T-cell (primary cell): ENCODE measurements around the gene SRP68. TPM values are rescaled to one million over a fixed set of nuclear protein-coding genes. Genes with fewer than 3 reads are reported as not detected.
A peak's percentile ranks its signal among the peaks of the same experiment; 100 is the strongest.

Experiments
- ATAC-seq, 4 experiments: fragments of 200-7000 bp in 3 of 4; fragments of 150-1000 bp in 1 of 4; cut with Tn5 transposase; replicated peaks in 1 of 4; 1 replicate in 3 of 4; 2 replicates in 1 of 4; pipeline ENCODE4 v1.10.0; 2021; ENCODE audit warnings: moderate library complexity in 3 of 4, mild to moderate bottlenecking in 2 of 4, moderate number of reproducible peaks in 1 of 4
- CTCF ChIA-PET, 2 donors: fragments of 300-600 bp; sonication (Branson Sonifier 250); formaldehyde crosslinking; loops; one replicate each; lab custom pipeline; 2022; ENCODE audit warnings: antibody characterized with exemption in 2 of 2; lab: Charles Lee
- POLR2A ChIA-PET, 2 donors: fragments of 300-600 bp; sonication (Branson Sonifier 250); formaldehyde crosslinking; loops; one replicate each; lab custom pipeline; 2022; ENCODE audit warnings: antibody characterized with exemption in 2 of 2; lab: Charles Lee
- DNase-seq, 35 experiments: peaks; one replicate each; pipeline versions ENCODE4 v3.0.0 to v3.0.0-alpha.2; 2013 to 2023
- H3K27ac ChIP-seq: one replicate; pipeline ENCODE4 v1.5.1; 2013; ENCODE audit warnings: low read length
- H3K27me3 ChIP-seq, 2 experiments: replicated peaks in 1 of 2; 1 replicate in 1 of 2; 2 replicates in 1 of 2; pipeline versions ENCODE4 v1.6.1 to v1.7.0; 2013; ENCODE audit warnings: low read length in 1 of 2, mixed read lengths in 1 of 2; ENCODE audit not compliant: control insufficient read depth in 2 of 2, insufficient read depth in 2 of 2; ENCODE audit errors: extremely low read depth in 1 of 2
- H3K36me3 ChIP-seq, 2 donors: 1 replicate in 1 of 2; 2 replicates in 1 of 2; pipeline versions ENCODE4 v1.6.1 to v1.7.0; 2013; ENCODE audit warnings: low read length in 1 of 2; ENCODE audit not compliant: control insufficient read depth in 2 of 2, insufficient read depth in 1 of 2; ENCODE audit errors: extremely low read depth in 1 of 2
- H3K4me1 ChIP-seq, 2 experiments: 1 replicate in 1 of 2; 2 replicates in 1 of 2; pipeline versions ENCODE4 v1.6.1 to v1.7.0; 2013; ENCODE audit warnings: low read length in 2 of 2, mixed read lengths in 1 of 2; ENCODE audit not compliant: insufficient read depth in 2 of 2, control insufficient read depth in 1 of 2; ENCODE audit errors: extremely low read depth in 1 of 2
- H3K4me3 ChIP-seq, 2 donors: 1 replicate in 1 of 2; 2 replicates in 1 of 2; pipeline versions ENCODE4 v1.5.1 to v1.7.0; 2013; ENCODE audit warnings: mild to moderate bottlenecking in 2 of 2, low read length in 1 of 2, moderate library complexity in 1 of 2; ENCODE audit not compliant: control insufficient read depth in 1 of 2; ENCODE audit errors: extremely low read depth in 1 of 2
- H3K9me3 ChIP-seq: 2 replicates; pipeline ENCODE4 v1.7.0; 2013
- H3K27ac Mint-ChIP-seq, 2 donors: one replicate each; pipeline ENCODE4 v1.8.0; 2020 to 2021; ENCODE audit warnings: mild to moderate bottlenecking in 2 of 2, mixed read lengths in 2 of 2
- H3K27me3 Mint-ChIP-seq, 2 donors: one replicate each; pipeline ENCODE4 v1.8.0; 2021 to 2022; ENCODE audit warnings: mixed read lengths in 2 of 2
- H3K36me3 Mint-ChIP-seq: one replicate; pipeline ENCODE4 v1.8.0; 2021; ENCODE audit warnings: mixed read lengths
- H3K4me1 Mint-ChIP-seq, 3 donors: one replicate each; pipeline ENCODE4 v1.8.0; 2020 to 2022; ENCODE audit warnings: mixed read lengths in 3 of 3, mild to moderate bottlenecking in 1 of 3
- H3K4me3 Mint-ChIP-seq, 3 donors: one replicate each; pipeline ENCODE4 v1.8.0; 2020 to 2022; ENCODE audit warnings: mild to moderate bottlenecking in 3 of 3, mixed read lengths in 3 of 3, moderate library complexity in 3 of 3
- H3K9me3 Mint-ChIP-seq, 3 donors: one replicate each; pipeline ENCODE4 v1.8.0; 2020 to 2022; ENCODE audit warnings: mixed read lengths in 3 of 3
- WGBS: methylation state at CpG from one replicate; pipeline ENCODE4 v1.1.5; 2013; ENCODE audit warnings: missing lambda C conversion rate; ENCODE audit not compliant: insufficient coverage; 5-methylcytosine and 5-hydroxymethylcytosine counted together
- total RNA-seq, 35 experiments: library from RNA in 6 of 35; stranded (reverse) in 6 of 35; fragments of 120-200 nt in 1 of 35; gene quantifications; one replicate each; pipeline versions ENCODE4 v1.2.1 to v1.2.4 and lab custom pipeline; 2013 to 2026

The SRP68 gene
- total RNA-seq, 5 donors from 2014 or later (not counting 1 experiment from before 2014, with no cell fraction given), result 71.9 to 81.6 (median 78.9) TPM

- no peaks in the 10 kb centered on the region for H3K9me3 Mint-ChIP-seq
- H3K27me3 Mint-ChIP-seq, result no peaks in the 10 kb centered on the region
- H3K9me3 ChIP-seq, result no peaks in the 10 kb centered on the region
- WGBS, result 97% methylated on average over 5 of the region's 6 CpGs
- H3K4me1 ChIP-seq, result peaks cover 6 to 34% of the 10 kb centered on the region in 2 experiments
- H3K4me1 Mint-ChIP-seq, result peaks cover 22 to 28% (median 27%) of the 10 kb centered on the region in 3 donors
- no peak overlapping the region for H3K4me3 ChIP-seq
- H3K27me3 ChIP-seq, result no peaks in the 10 kb centered on the region
- ATAC-seq, result no peak
- POLR2A ChIA-PET, result no interaction called here
- no peak overlapping the region for H3K27ac ChIP-seq
- CTCF ChIA-PET, result no interaction called here
- no peaks in the 10 kb centered on the region for H3K36me3 Mint-ChIP-seq
- no peaks in the 10 kb centered on the region for H3K36me3 ChIP-seq
- no peak for DNase-seq
- no peak overlapping the region for H3K27ac Mint-ChIP-seq
- H3K4me3 Mint-ChIP-seq, result no peak overlapping the region
Measured at GRCh38 chr17:76033139-76033538, 39.2 kb downstream of the SRP68 start.

GRCh38 chr17:76032780-76033108 is 39.6 kb downstream of the SRP68 start:
- Histone ChIP-seq H3K27me3 (no peaks in the 10 kb centered on the region), H3K4me3 (no peak overlapping the region), H3K27ac (no peak overlapping the region), H3K36me3 (no peaks in the 10 kb centered on the region), H3K9me3 (no peaks in the 10 kb centered on the region), H3K4me1 (peaks cover 6 to 35% of the 10 kb centered on the region in 2 experiments)
- Mint-ChIP-seq H3K27me3 (no peaks in the 10 kb centered on the region), H3K4me3 (no peak overlapping the region), H3K4me1 (peaks cover 22 to 28% (median 27%) of the 10 kb centered on the region in 3 donors), H3K36me3 (no peaks in the 10 kb centered on the region), H3K9me3 (no peaks in the 10 kb centered on the region), H3K27ac (no peak overlapping the region)
- no peak for ATAC-seq
- DNase-seq, result no peak
- ChIA-PET POLR2A (no interaction called here), CTCF (no interaction called here)
- 95% methylated on average over 4 of the region's 5 CpGs for WGBS

GRCh38 chr17:76032073-76032779 is 40.1 kb downstream of the SRP68 start:
- CTCF ChIA-PET, result interaction anchor here in 1 of 2 donors (0.7 kb wide), 1 partner anchor 28 kb away, joined by 3 read pairs; no protein-coding TSS in a partner anchor

GRCh38 chr17:76027159-76027839 is 45.0 kb downstream of the SRP68 start, which contains the start of gene EVPL:
Gene EVPL (minus strand): TSS chr17:76027306. CDS start chr17:76027198, 108 bp downstream.
- no peak for ATAC-seq
- Histone ChIP-seq H3K4me1 (peaks cover 6 to 40% of the 10 kb centered on the region in 2 experiments), H3K4me3 (no peak within 1 kb of the TSS), H3K27ac (no peak within 1 kb of the TSS), H3K36me3 (no peaks in the 10 kb centered on the region), H3K27me3 (no peaks in the 10 kb centered on the region), H3K9me3 (no peaks in the 10 kb centered on the region)
- Mint-ChIP-seq H3K36me3 (no peaks in the 10 kb centered on the region), H3K4me1 (peaks cover 13 to 24% (median 20%) of the 10 kb centered on the region in 3 donors), H3K9me3 (no peaks in the 10 kb centered on the region), H3K27me3 (no peaks in the 10 kb centered on the region), H3K27ac (peak within 1 kb of the TSS; percentile 23 to 99), H3K4me3 (peak within 1 kb of the TSS in 1 of 3 donors; percentile 35)
- ChIA-PET CTCF (interaction anchor here (0.6 kb wide), 2 partner anchors 13 to 825 kb away, joined by 3 read pairs; no protein-coding TSS in a partner anchor), POLR2A (no interaction called here)
- WGBS, result 94% methylated on average over 10 of the region's 24 CpGs
- DNase-seq, result no peak

More at GRCh38 chr17:76032073-76032779, 40.1 kb downstream of the SRP68 start:
- no peaks in the 10 kb centered on the region for H3K27me3 Mint-ChIP-seq
- no peaks in the 10 kb centered on the region for H3K36me3 Mint-ChIP-seq
- WGBS, result 87% methylated on average over 13 of the region's 20 CpGs
- no peaks in the 10 kb centered on the region for H3K36me3 ChIP-seq
- peaks cover 22 to 28% (median 27%) of the 10 kb centered on the region in 3 donors for H3K4me1 Mint-ChIP-seq
- H3K4me3 ChIP-seq, result no peak overlapping the region
- H3K27me3 ChIP-seq, result no peaks in the 10 kb centered on the region
- H3K27ac ChIP-seq, result no peak overlapping the region
- no peaks in the 10 kb centered on the region for H3K9me3 ChIP-seq
- no peak overlapping the region for H3K4me3 Mint-ChIP-seq
- H3K9me3 Mint-ChIP-seq, result no peaks in the 10 kb centered on the region
- no peak for DNase-seq
- ATAC-seq, result no peak
- H3K27ac Mint-ChIP-seq, result no peak overlapping the region
- peaks cover 6 to 40% of the 10 kb centered on the region in 2 experiments for H3K4me1 ChIP-seq
- POLR2A ChIA-PET, result no interaction called here

- H3K27ac ChIP-seq, result no peak overlapping the region
- no peaks in the 10 kb centered on the region for H3K27me3 ChIP-seq
- ChIA-PET POLR2A (no interaction called here), CTCF (interaction anchor here in 1 of 2 donors (0.6 kb wide), 2 partner anchors 12 to 398 kb away, joined by 3 read pairs; no protein-coding TSS in a partner anchor)
- no peak for DNase-seq
- Mint-ChIP-seq H3K36me3 (no peaks in the 10 kb centered on the region), H3K27ac (peak overlapping the region in 1 of 2 donors; percentile 28), H3K4me1 (peaks cover 13 to 24% (median 20%) of the 10 kb centered on the region in 3 donors), H3K9me3 (no peaks in the 10 kb centered on the region), H3K4me3 (no peak overlapping the region), H3K27me3 (no peaks in the 10 kb centered on the region)
- ATAC-seq, result no peak
- H3K4me3 ChIP-seq, result no peak overlapping the region
- no peaks in the 10 kb centered on the region for H3K9me3 ChIP-seq
- H3K36me3 ChIP-seq, result no peaks in the 10 kb centered on the region
- WGBS, result 95% methylated on average over 7 of the region's 15 CpGs
- peaks cover 6 to 37% of the 10 kb centered on the region in 2 experiments for H3K4me1 ChIP-seq
Measured at GRCh38 chr17:76026714-76027158, 45.6 kb downstream of the SRP68 start.

- WGBS, result 95% methylated on average over 9 of the region's 12 CpGs
- Histone ChIP-seq H3K27me3 (no peaks in the 10 kb centered on the region), H3K27ac (no peak overlapping the region), H3K9me3 (no peaks in the 10 kb centered on the region), H3K4me1 (peaks cover 6 to 27% of the 10 kb centered on the region in 2 experiments), H3K36me3 (no peaks in the 10 kb centered on the region), H3K4me3 (no peak overlapping the region)
- ATAC-seq (no peak), DNase-seq (no peak)
- POLR2A ChIA-PET, result no interaction called here
- Mint-ChIP-seq H3K4me3 (no peak overlapping the region), H3K27ac (peak overlapping the region in 1 of 2 donors; percentile 61), H3K4me1 (peaks cover 13 to 22% (median 17%) of the 10 kb centered on the region in 3 donors), H3K9me3 (no peaks in the 10 kb centered on the region), H3K27me3 (no peaks in the 10 kb centered on the region), H3K36me3 (no peaks in the 10 kb centered on the region)
- CTCF ChIA-PET, result no interaction called here
Measured at GRCh38 chr17:76025294-76025693, 47.0 kb downstream of the SRP68 start.
